Activated gamma-delta T cell treated with anti-CD3 and anti-CD28 coated beads, Interleukin-2, amount 50 U/mL, for 16 hours (primary cell): Measurements from ENCODE around the gene CRTAP.
"Not testable (repeated sequence)": the region's sequence is repeated elsewhere in the genome, so short reads cannot be mapped to it uniquely, and the experiment has no call there.

ENCODE experiments used
- DNase-seq: peaks from one replicate; pipeline ENCODE4 v3.0.0-alpha.2; 2020; ENCODE audit warnings: low read depth

Gene CRTAP

GRCh38 chr3:33099701-33100100 lies 14.1 kb upstream of the CRTAP start:
- no peak for DNase-seq

- DNase-seq = no peak
Observed at GRCh38 chr3:33100229-33100628, 13.6 kb upstream of the CRTAP start.

- DNase-seq = no peak
Observed at GRCh38 chr3:33103034-33103433, 10.8 kb upstream of the CRTAP start.

GRCh38 chr3:33103480-33103879 lies 10.3 kb upstream of the CRTAP start:
- DNase-seq = no peak

- no peak for DNase-seq
Observed at GRCh38 chr3:33104803-33105202, 9.0 kb upstream of the CRTAP start.

GRCh38 chr3:33105341-33105948 lies 8.4 kb upstream of the CRTAP start:
- DNase-seq = no peak

- DNase-seq = not testable (repeated sequence)
Observed at GRCh38 chr3:33106854-33107253, 7.0 kb upstream of the CRTAP start.

GRCh38 chr3:33111581-33111980 lies 2.2 kb upstream of the CRTAP start:
- no peak for DNase-seq

GRCh38 chr3:33114622-33115023 lies 809 bp downstream of the CRTAP start:
- no peak for DNase-seq

- no peak for DNase-seq
Observed at GRCh38 chr3:33115024-33115768, 1.4 kb downstream of the CRTAP start.

- no peak for DNase-seq
Observed at GRCh38 chr3:33117461-33117860, 3.6 kb downstream of the CRTAP start.

GRCh38 chr3:33119891-33120290 lies 6.1 kb downstream of the CRTAP start:
- no peak for DNase-seq

- no peak for DNase-seq
Observed at GRCh38 chr3:33122991-33123390, 9.2 kb downstream of the CRTAP start.

- DNase-seq = no peak
Observed at GRCh38 chr3:33124638-33125037, 10.8 kb downstream of the CRTAP start.

GRCh38 chr3:33125840-33126239 lies 12.0 kb downstream of the CRTAP start:
- no peak for DNase-seq

- DNase-seq = no peak
Observed at GRCh38 chr3:33128706-33129105, 14.9 kb downstream of the CRTAP start.

- no peak for DNase-seq
Observed at GRCh38 chr3:33130144-33130543, 16.3 kb downstream of the CRTAP start.

- DNase-seq = no peak
Observed at GRCh38 chr3:33131331-33132018, 17.7 kb downstream of the CRTAP start.

- DNase-seq = no peak
Observed at GRCh38 chr3:33132019-33132360, 18.2 kb downstream of the CRTAP start.

GRCh38 chr3:33134026-33134625 lies 20.3 kb downstream of the CRTAP start:
- DNase-seq = no peak

GRCh38 chr3:33137691-33138090 lies 23.9 kb downstream of the CRTAP start:
- DNase-seq = no peak

- not testable (repeated sequence) for DNase-seq
Observed at GRCh38 chr3:33139006-33139623, 25.3 kb downstream of the CRTAP start.

- DNase-seq = no peak
Observed at GRCh38 chr3:33139996-33140395, 26.2 kb downstream of the CRTAP start.
